Activated T-cell treated with anti-CD3 and anti-CD28 coated beads for 24 hours (primary cell): ENCODE results near the gene EMP2.

ENCODE experiments used
- DNase-seq: peaks from one replicate; pipeline ENCODE4 v3.0.0-alpha.2; 2020; ENCODE audit warnings: low read depth

The EMP2 gene

DNA sequence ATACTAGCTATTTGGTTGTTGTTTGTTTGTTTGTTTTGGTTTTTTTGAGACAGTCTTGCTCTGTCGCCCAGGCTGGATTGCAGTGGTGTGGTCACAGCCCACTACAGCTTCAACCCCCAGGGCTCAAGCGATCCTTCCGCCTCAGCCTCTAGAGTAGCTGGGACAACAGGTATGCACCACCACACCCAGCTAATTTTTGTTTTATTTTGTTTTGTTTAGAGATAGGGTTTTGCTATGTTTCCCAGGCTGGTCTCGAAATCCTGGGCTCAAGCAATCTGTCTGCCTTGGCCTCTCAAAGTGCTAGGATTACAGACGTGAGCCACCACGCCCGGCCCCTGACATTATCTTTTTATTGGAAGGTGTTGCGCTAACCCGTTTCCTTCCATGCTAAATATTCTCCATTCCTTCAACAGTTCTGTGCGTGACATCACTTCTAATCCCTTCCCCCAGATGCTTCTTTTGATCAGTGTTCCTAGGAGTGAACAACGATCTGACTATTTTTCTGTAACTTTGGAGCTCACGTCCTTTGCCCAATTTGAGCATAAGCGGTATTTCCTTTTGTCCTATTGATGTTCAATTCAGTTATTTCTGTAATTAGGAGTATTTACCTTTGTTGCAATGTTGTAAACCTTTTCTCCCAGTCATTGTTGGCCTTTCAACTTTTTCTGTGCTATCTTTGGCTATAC, 30.2 kb upstream of the EMP2 start:
- no peak for DNase-seq

DNA sequence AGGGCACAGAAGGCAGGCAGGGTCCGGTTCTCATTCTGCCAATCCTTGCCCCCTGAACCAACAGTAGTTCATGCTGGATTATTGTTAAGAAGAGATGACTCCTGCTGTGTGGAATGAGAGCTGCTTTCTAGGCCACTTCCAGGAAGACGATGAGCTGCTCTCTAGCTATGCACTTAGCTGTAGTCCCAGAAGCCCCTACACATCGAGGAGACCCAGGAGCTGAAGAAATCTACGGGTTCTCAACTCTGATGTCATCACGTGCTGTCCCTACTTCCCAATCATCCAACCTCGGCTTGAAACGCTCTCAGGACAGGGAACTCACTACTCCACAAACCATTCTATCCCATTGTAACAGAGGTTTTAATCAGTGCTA, 29.0 kb upstream of the EMP2 start:
- DNase-seq, result no peak

- DNase-seq, result no peak
These were observed 28.4 kb upstream of the EMP2 start for GRCh38 chr16:10608687-10609401.

DNA sequence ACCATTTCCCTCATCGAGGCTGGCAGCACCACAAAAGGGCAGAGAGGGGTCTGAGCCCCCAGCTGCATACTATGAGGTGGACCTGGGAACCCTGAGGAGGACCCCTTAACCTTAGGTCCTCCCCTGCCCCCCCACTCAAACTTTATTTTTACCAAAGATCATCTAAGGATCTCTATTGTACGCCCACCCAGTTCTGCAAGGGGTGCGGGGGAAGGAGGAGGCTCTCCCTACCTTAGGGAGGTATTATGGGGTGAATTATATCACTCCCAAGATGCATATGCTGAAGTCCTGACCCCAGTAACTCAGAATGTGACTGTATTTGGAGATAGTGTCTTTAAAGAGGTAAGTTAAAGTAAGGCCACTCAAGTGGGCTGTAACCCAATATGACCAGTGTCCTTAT, 26.8 kb upstream of the EMP2 start:
- no peak for DNase-seq

GRCh38 chr16:10606607-10607006, 26.2 kb upstream of the EMP2 start:
- no peak for DNase-seq

DNA sequence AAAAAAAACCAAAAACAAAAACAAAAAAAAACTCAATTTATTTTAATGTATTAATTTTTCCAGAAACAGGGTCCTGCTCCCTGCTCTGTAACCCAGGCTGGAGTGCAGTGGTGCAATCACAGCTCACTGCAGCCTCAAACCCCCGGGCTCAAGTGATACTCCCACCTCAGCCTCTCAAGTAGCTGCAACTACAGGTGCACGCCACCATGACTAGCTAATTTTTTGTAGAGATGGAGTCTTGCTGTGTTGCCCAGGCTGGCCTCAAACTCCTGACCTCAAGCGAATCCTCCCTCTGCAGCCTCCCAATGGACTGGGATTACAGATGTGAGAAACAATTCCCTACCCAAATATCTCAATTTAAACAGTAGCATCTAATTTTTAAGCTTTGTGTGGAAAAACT, 25.2 kb upstream of the EMP2 start:
- DNase-seq, result no peak

DNA sequence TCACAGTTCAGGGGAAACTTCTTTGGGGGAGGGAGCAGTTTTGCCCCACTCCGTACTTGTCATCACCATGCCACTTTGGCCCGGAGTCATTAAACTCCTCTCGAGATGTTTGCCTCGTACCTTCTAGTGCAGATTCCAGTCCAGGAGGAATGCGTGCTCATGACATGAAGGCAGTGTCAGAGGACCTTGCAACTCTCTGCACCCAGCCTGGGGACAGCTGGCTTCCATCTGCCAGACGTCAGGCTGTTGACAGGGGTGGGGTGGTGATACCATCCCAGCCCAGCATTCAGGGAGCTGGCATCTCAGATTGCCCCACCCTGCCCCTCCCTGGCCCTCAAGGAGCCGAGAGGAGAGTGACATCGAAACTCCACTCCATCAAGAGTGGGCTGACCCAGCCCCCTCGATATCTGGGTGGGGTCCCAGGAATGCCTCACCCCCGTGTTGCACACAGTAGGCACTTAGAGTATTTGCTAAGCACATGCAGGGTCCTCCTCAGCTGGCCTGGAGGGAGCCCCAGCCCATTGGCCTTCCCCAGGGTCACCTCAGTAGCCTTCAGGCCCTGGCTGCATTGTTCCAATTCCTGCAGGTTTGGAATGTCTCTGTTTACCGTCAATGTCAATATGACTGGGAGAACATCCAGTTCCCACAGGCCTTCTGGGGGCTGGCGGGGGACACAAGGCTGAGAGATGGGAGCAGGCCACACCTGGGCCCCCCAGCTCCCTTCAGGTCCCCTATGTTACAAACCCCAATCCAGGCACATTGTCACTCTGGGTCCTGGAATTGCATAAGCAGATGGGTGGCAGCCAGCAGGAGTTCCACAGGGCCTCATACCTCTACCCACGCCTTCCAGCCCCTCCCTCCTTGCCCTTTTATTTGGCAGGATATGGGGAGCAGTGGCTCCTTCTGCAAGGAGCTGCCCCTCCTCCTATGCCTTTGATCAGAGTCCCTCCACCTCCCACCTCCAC, 21.3 kb upstream of the EMP2 start:
- DNase-seq, result no peak

DNA sequence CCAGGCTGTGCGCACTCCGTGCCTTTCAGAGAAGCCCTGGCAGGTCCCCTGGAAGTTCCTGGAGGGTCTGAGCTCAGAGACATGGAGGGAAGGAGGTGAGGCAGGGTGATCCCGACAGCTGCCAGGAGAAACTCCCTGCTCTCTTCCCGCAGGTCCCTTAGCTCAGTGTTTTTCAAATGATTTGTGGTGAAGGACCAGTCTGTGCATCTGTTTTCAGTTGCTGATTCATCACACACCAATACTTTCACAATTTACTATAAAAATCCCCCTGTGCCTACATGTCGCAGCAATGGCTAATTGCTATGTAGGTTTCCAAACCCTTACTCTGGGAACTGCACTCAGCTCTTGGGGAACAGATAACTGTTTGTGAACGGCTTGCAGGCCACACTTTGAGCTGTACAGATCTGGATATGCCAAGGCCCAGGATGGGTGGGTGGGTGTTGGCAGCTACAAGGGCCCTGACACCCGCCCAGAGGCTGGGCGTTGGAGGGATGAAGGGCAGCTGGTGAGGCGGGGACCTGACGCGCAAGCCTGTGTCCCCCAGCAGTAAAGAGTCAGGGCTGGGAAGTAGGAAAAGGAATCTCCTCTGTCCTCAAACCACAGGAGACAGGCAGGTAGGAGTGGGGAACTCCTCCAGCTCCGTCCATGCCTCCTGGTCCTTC, 20.5 kb upstream of the EMP2 start:
- no peak for DNase-seq

- DNase-seq, result no peak
These were observed 19.2 kb upstream of the EMP2 start for GRCh38 chr16:10599626-10600025.

DNA sequence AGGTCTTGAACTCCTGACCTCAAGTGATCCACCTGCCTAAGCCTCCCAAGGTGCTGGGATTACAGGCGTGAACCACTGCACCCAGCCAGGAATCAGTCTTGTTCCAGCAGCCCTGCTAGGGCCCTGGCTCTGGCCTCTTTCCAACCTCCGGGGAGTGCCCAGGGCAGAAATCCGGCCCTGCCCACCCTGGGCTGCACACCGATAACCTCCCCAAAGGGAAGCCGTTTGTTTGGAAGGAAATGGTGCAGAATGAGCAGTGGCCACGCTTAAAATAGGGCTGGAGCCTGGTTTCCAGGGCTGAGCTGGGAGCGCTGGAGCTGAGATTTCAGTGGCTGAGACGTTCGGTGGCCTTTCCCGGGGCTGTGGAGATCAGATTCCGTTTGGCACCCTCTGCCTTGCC, 17.8 kb upstream of the EMP2 start:
- DNase-seq, result no peak

DNA sequence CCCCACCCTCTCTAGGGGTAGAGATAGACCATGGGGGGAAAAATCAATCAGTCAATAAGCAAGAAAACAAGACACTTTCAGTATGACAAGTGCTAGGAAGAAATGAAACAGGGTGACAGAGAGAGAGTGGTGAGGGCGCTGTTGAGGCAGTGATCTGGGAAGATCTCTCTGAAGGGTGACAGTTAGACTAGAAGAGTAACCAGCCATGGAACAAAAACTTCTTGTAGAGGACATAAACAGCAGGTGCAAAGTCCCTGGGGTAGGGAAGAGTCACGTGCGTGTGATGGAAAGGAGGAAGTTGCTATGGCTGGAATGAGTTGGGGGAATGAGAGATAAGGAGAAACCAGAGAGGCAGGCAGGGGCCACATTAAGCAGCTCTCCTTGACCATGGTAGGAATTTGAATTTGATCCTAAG, 16.8 kb upstream of the EMP2 start:
- no peak for DNase-seq

DNA sequence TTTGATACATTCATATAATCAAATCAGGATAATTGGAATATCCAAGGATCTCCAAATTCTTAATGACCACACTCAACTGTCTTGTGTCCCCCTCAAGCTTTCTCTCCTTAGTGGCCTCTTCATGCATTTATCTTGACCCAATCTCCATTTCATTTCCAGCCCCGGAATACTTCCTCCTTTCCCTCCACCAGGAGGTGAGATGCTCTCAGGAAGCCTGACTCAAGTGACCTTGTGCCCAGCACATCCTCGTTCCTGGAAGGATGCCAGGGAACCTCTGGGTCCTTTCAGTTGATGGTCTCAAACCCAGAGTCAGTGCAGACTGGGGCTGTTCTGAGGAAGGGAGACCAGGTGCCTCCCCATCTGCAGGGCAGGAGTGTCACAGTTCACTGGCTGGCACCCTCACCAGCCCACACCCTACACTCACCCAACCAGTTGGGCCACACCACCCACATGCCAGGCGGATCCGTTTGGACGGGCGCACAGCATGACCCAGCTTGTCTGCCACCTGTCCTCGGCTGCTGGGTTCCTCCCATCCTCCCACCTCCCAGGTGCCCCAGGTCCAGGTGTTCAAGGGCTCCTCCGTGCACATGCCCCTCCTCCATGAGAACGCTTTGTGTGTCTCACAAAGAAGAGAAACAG, 14.0 kb upstream of the EMP2 start:
- no peak for DNase-seq

GRCh38 chr16:10592611-10593010, 12.2 kb upstream of the EMP2 start:
- no peak for DNase-seq

DNA sequence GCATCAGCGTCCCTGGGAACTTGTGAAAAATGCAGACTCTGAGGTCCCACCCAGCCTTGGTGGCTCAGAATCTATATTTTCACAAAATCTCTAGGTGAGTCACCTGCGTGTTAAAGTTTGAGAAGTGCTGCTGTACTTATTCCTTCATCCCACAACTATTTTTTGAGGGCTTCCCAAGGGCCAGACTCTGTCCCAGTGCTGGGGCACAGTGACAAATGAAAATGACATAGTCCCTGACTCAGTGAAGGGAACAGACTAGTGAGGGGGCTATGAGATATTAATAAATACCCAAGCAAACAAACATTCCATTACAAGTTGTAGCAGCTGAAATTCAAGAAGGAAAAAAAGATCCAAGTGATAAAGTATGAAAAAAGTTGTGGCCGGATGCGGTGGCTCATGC, 9.9 kb upstream of the EMP2 start:
- DNase-seq, result no peak

- no peak for DNase-seq
These were observed 8.7 kb upstream of the EMP2 start for GRCh38 chr16:10589109-10589508.

GRCh38 chr16:10587622-10588021, 7.2 kb upstream of the EMP2 start:
- DNase-seq, result no peak

DNA sequence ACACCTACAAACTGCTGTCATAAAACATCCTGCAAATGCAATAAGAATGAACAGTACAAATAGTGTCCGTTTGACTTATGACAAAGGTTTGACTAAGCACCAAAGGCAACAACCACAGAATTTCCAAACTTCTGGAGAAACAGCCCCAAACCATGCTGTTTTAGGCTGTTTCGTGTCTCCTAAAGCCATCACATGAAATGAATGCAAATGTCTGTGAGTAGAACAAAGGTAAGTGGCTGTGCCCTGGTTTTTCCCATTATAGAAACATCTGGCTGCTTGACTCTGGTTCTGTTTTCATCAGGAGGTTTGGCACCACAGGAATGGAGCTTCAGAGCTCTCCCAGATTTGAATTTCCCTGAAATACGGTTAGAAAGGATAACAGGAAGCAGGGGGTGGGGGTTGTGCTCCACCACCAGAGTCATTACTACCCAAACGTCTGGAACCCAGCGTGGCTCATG, 4.6 kb upstream of the EMP2 start:
- DNase-seq, result no peak

DNA sequence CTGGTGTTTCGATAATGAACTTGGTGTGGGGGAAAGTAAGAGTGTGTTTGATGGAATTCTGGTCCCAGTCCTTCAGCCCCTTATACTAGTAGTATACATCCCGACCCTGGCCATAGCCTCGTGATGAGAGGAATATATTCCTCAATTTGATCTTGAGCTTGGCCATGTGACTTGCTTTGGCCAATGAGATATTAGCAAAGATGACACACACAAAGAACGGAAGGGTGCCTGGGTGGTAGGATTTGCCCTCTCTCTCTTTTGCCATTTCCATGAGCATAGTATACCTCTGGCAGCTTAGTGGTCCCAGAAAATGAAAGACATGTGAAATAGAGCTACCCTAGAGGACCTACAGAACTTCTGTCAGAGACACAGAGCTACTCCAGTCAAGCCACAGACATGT, 2.9 kb upstream of the EMP2 start:
- no peak for DNase-seq

- DNase-seq, result no peak
These were observed 1.1 kb upstream of the EMP2 start for GRCh38 chr16:10581507-10581906.

DNA sequence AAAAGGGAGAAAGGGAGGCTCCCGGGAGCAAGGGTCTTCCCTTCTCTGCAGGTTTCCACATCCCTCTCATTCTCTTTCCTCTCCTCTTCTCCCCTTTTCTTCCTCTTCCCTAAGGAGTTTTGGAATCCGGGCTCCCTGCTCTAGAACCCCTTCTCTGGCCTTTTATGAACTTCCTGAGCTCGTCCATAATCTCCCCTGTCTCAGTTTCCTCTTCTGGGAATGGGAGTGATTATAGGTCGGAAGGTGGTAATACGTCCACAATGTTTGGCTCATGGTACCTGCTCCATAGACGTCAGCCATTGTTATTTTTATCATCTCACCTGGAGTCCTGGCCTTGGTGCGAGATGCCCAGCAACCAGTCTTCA, 467 bp upstream of the EMP2 start:
- no peak for DNase-seq

DNA sequence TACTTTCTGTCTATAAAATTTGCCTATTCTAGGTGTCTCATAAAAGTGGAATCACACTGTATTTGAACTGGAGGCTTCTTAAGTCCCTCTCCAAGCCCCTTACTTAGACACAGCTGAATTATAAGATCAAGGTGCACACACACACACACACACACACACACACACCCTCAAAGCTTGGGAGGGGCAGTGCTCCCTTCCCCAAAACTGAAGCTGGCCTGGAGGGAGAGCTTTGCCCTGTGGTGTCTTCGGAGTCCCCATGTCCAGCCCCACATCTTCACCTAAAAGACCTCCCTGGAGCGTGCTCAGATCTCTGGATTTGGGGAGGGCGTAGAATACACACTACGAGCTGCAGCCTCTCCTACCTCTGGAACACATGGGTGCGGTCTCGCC, 828 bp downstream of the EMP2 start:
- no peak for DNase-seq
